Suprapubic skin (tissue), 4 donors: ENCODE results near the gene LAMTOR5. TPM values are rescaled to one million over a fixed set of nuclear protein-coding genes. Genes with fewer than 3 reads are reported as not detected.
"Not testable (repeated sequence)": the region's sequence is repeated elsewhere in the genome, so short reads cannot be mapped to it uniquely, and the experiment has no call there.

ENCODE experiments used
- DNase-seq, 2 donors: peaks; one replicate each; pipeline ENCODE4 v3.0.0-alpha.2; 2019; ENCODE audit warnings: low spot score in 2 of 2
- H3K27ac ChIP-seq: fragments of 200-600 bp; sonication (generic); one replicate; pipeline ENCODE4 v1.5.1; 2019
- H3K27me3 ChIP-seq: fragments of 200-600 bp; sonication (generic); one replicate; pipeline ENCODE4 v1.5.1; 2019
- H3K36me3 ChIP-seq: fragments of 200-600 bp; sonication (generic); one replicate; pipeline ENCODE4 v1.5.1; 2019
- H3K4me1 ChIP-seq: fragments of 200-600 bp; sonication (generic); one replicate; pipeline ENCODE4 v1.5.1; 2019
- H3K4me3 ChIP-seq: fragments of 200-600 bp; sonication (generic); one replicate; pipeline ENCODE4 v1.5.1; 2019; ENCODE audit warnings: mild to moderate bottlenecking
- H3K9me3 ChIP-seq: fragments of 200-600 bp; sonication (generic); one replicate; pipeline ENCODE4 v1.5.1; 2019
- EP300 ChIP-seq: sonication (generic); formaldehyde crosslinking; IDR thresholded peaks from one replicate; pipeline ENCODE4 v1.6.1; 2017; ENCODE audit warnings: antibody characterized with exemption
- POLR2A ChIP-seq, 2 donors: fragments of 450-650 bp; IDR thresholded peaks; one replicate each; pipeline ENCODE4 v1.6.1; 2017; ENCODE audit warnings: antibody characterized with exemption in 2 of 2, mild to moderate bottlenecking in 2 of 2, moderate library complexity in 2 of 2
- POLR2AphosphoS5 ChIP-seq, 3 donors: sonication (generic); formaldehyde crosslinking; IDR thresholded peaks; one replicate each; pipeline ENCODE4 v1.6.1; 2017; ENCODE audit warnings: antibody characterized with exemption in 3 of 3
- WGBS: methylation state at CpG from one replicate; pipeline ENCODE4 v1.1.5; 2018; 5-methylcytosine and 5-hydroxymethylcytosine counted together
- total RNA-seq, 4 donors: library from RNA; depleted of rRNA; stranded (reverse); fragments of >200 nt; gene quantifications; one replicate each; pipeline ENCODE4 v1.1.0, GENCODE V29; 2016
- TF ChIP-seq, protein P1 (sequence below), 2 donors: fragments of 200-600 bp in 1 of 2; fragments of 450-650 bp in 1 of 2; sonication (generic) in 1 of 2; IDR thresholded peaks; one replicate each; pipeline ENCODE4 v1.5.1; 2016 to 2019; ENCODE audit warnings: antibody characterized with exemption in 2 of 2, mild to moderate bottlenecking in 1 of 2, moderate library complexity in 1 of 2

LAMTOR5 gene
- total RNA-seq, 4 donors from 2014 or later, result 53.7 to 81.2 (median 63.3) TPM

DNA sequence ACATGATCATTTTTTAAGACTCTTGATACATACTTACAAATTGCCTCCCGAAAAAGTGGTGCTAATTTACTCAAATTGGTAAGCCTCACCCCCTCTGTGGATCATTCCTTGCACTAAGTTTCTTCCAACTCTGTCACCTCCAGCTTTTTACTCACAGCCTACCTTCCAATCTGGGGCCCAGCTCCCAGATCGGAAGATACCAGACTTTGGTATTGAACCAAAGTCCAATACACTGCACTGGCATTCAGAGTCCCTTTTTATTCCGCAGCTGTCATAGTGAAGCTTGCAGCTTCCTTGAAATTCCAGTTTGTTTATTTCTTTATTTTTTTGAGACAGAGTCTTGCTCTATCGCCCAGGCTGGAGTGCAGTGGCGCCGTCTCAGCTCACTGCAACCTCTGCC lies 1.8 kb upstream of the LAMTOR5 start:
- Histone ChIP-seq H3K4me3 (no peak overlapping the region), H3K36me3 (peaks cover 13% of the 10 kb centered on the region), H3K9me3 (no peaks in the 10 kb centered on the region), H3K27ac (no peak overlapping the region), H3K4me1 (peaks cover 29% of the 10 kb centered on the region), H3K27me3 (no peaks in the 10 kb centered on the region)
- TF ChIP-seq, protein P1, sequence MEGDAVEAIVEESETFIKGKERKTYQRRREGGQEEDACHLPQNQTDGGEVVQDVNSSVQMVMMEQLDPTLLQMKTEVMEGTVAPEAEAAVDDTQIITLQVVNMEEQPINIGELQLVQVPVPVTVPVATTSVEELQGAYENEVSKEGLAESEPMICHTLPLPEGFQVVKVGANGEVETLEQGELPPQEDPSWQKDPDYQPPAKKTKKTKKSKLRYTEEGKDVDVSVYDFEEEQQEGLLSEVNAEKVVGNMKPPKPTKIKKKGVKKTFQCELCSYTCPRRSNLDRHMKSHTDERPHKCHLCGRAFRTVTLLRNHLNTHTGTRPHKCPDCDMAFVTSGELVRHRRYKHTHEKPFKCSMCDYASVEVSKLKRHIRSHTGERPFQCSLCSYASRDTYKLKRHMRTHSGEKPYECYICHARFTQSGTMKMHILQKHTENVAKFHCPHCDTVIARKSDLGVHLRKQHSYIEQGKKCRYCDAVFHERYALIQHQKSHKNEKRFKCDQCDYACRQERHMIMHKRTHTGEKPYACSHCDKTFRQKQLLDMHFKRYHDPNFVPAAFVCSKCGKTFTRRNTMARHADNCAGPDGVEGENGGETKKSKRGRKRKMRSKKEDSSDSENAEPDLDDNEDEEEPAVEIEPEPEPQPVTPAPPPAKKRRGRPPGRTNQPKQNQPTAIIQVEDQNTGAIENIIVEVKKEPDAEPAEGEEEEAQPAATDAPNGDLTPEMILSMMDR (IDR thresholded peaks at IDR 0.05), result no peak
- TF ChIP-seq EP300 (no peak), POLR2A (IDR thresholded peaks at IDR 0.05) (no peak), POLR2AphosphoS5 (IDR thresholded peaks at IDR 0.05) (no peak)
- no peak for DNase-seq
- 96% methylated on average over 6 of the region's 6 CpGs for WGBS

DNA sequence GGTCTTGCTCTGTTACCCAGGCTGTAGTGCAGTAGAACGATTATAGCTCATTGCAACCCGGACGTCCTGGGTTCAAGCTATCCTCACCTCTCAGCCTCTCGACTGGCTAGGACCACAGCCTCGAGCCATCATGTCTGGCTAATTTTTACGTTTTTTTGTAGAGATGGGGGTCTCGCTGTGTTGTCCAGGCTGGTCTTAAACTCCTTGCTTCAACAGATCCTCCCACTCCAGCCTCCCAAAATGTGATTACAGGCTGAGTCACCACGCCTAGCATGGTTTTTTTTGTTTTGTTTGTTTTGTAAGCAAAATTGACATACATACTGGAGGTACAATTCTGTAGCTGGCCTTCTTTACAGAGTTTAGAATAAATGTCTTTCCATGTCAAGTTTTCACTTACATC lies 994 bp upstream of the LAMTOR5 start:
- WGBS, result 85% methylated on average over 8 of the region's 8 CpGs
- H3K27ac ChIP-seq, result no peak overlapping the region
- TF ChIP-seq POLR2AphosphoS5 (IDR thresholded peaks at IDR 0.05) (no peak), POLR2A (IDR thresholded peaks at IDR 0.05) (no peak), EP300 (no peak)
- TF ChIP-seq, protein P1 (IDR thresholded peaks at IDR 0.05), result no peak
- no peaks in the 10 kb centered on the region for H3K27me3 ChIP-seq
- H3K9me3 ChIP-seq, result no peaks in the 10 kb centered on the region
- H3K4me3 ChIP-seq, result peak overlapping the region; percentile 76
- H3K4me1 ChIP-seq, result peaks cover 29% of the 10 kb centered on the region
- peaks cover 22% of the 10 kb centered on the region for H3K36me3 ChIP-seq
- no peak for DNase-seq

DNA sequence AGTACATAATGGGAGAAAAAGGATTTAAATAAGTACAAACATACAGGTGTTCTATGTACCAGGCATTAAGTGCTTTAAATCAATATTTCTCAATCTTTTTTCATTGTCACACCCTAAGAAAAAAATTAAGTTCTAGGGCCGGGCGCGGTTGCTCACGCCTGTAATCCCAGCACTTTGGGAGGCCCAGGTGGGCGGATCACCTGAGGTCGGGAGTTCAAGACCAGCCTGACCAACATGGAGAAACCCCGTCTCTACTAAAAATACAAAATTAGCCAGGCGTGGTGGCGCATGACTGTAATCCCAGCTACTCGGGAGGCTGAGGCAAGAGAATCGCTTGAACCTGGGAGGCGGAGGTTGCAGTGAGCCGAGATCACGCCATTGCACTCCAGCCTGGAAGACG lies 1.1 kb downstream of the LAMTOR5 start:
- 45% methylated on average over 15 of the region's 15 CpGs for WGBS

DNA sequence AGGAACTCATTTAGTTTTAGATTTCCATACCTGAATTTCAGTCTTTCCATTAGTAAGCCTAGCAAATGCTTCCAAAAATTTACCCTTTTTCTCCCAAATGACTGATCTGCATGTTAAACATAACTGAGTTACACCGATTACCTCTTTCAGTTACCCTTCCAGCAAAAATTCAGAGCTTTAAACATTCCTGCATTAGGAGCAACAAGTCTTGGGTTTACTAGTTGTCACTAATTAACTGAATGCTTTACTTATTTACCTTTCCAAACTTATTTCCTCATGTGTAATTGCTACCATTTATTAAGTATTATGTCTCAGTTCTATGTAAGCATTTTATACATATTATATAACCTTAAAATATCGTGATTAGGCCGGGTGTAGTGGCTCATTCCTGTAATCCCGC lies 3.1 kb downstream of the LAMTOR5 start:
- Histone ChIP-seq H3K36me3 (peaks cover 62% of the 10 kb centered on the region), H3K4me1 (peaks cover 25% of the 10 kb centered on the region), H3K4me3 (no peak overlapping the region), H3K9me3 (no peaks in the 10 kb centered on the region), H3K27me3 (no peaks in the 10 kb centered on the region), H3K27ac (no peak overlapping the region)
- DNase-seq, result no peak
- no peak for TF ChIP-seq EP300
- no peak for TF ChIP-seq POLR2A (IDR thresholded peaks at IDR 0.05)
- TF ChIP-seq, protein P1 (IDR thresholded peaks at IDR 0.05), result no peak
- TF ChIP-seq POLR2AphosphoS5 (IDR thresholded peaks at IDR 0.05), result no peak
- 91% methylated on average over 4 of the region's 4 CpGs for WGBS

More for the DNA sequence above, 1.1 kb downstream of the LAMTOR5 start:
- H3K9me3 ChIP-seq, H3K27me3 ChIP-seq, DNase-seq, H3K27ac ChIP-seq: not testable (repeated sequence)
- Histone ChIP-seq H3K4me3 (peak overlapping the region; percentile 76), H3K36me3 (peaks cover 42% of the 10 kb centered on the region), H3K4me1 (peaks cover 25% of the 10 kb centered on the region)

DNA sequence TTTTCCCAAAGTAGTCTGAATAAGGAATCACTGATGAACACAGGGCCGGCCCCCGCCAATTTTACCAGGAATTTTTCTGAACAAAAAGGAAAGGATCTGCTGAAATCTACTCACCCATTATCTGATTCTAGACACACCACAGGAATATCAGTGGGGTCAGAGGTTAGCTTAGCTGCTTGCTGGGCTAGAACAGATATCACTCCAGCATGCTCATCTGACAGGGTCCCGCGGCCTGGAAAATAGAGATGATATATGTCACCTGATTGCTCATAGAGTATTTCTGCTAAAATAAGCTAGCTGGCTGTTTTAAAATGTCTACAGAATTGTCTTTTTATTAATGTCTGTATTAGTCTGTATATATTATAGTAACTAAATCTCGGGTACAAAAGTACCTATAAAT lies 3.7 kb downstream of the LAMTOR5 start:
- H3K27me3 ChIP-seq, result no peaks in the 10 kb centered on the region
- no peak for DNase-seq
- no peak overlapping the region for H3K27ac ChIP-seq
- no peak overlapping the region for H3K4me3 ChIP-seq
- peaks cover 67% of the 10 kb centered on the region for H3K36me3 ChIP-seq
- TF ChIP-seq EP300 (no peak), POLR2A (IDR thresholded peaks at IDR 0.05) (no peak), POLR2AphosphoS5 (IDR thresholded peaks at IDR 0.05) (no peak)
- TF ChIP-seq, protein P1 (IDR thresholded peaks at IDR 0.05), result no peak
- no peaks in the 10 kb centered on the region for H3K9me3 ChIP-seq
- peaks cover 22% of the 10 kb centered on the region for H3K4me1 ChIP-seq
- 97% methylated on average over 5 of the region's 5 CpGs for WGBS

DNA sequence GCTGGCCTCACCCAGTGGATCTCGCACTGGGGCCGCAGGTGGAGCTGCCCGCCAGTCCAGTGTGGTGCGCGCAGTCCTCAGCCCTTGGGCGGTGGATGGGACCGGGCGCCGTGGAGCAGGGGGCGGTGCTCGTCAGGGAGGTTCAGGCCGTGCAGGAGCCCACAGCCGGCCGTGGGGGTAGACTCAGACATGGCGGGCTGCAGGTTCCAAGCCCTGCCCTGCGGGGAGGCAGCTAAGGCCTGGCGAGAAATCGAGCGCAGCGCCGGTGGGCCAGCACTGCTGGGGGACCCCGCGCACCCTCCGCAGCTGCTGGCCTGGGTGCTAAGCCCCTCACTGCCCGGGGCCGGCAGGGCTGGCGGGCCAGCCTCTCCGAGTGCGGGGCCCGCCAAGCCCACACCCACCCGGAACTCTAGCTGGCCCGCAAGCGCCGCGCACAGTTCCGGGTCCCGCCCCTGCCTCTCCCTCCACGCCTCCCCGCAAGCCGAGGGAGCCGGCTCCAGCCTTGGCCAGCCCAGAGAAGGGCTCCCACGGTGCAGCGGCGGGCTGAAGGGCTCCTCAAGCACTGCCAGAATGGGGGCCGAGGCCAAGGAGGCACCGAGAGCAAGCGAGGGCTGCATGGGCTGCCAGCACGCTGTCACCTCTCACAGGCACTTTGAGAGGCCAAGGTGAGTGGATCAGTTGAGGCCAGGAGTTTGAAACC lies 11.1 kb downstream of the LAMTOR5 start:
- not testable (repeated sequence) for H3K27me3 ChIP-seq, DNase-seq, H3K4me3 ChIP-seq, H3K4me1 ChIP-seq, H3K9me3 ChIP-seq, H3K27ac ChIP-seq
- 100% methylated on average over 1 of the region's 48 CpGs for WGBS
- peaks cover 38% of the 10 kb centered on the region for H3K36me3 ChIP-seq
